GM19463 (cell line): ENCODE measurements around the gene ZNF77.
A peak's percentile ranks its signal among the peaks of the same experiment; 100 is the strongest.
"Not testable (repeated sequence)": the region's sequence is repeated elsewhere in the genome, so short reads cannot be mapped to it uniquely, and the experiment has no call there.

Experiments
- ATAC-seq: cut with Tn5 transposase; IDR thresholded peaks from one replicate; pipeline ENCODE4 v1.9.1; 2021; ENCODE audit warnings: mild to moderate bottlenecking, moderate library complexity; ENCODE audit not compliant: unreplicated experiment

Gene ZNF77

DNA sequence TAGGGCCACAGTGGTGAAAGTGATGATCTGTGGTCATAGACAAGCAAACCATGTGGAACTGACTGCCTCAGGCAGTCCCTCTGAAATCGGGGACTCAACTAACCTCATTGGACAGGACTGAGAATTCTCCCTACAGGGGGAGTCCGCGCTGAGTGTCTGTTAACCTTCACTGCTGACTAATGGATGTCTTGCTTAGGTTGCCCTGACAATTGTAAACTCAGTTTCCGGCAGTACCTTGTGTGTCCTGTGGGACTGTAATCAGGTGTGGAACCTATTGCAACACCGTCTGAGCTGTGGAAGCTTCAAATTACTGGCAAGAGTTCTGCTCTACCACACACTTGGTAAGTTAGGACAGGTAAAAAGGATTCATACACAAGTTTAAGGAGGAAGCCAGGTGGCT lies 21.8 kb downstream of the ZNF77 start:
- ATAC-seq: no peak

DNA sequence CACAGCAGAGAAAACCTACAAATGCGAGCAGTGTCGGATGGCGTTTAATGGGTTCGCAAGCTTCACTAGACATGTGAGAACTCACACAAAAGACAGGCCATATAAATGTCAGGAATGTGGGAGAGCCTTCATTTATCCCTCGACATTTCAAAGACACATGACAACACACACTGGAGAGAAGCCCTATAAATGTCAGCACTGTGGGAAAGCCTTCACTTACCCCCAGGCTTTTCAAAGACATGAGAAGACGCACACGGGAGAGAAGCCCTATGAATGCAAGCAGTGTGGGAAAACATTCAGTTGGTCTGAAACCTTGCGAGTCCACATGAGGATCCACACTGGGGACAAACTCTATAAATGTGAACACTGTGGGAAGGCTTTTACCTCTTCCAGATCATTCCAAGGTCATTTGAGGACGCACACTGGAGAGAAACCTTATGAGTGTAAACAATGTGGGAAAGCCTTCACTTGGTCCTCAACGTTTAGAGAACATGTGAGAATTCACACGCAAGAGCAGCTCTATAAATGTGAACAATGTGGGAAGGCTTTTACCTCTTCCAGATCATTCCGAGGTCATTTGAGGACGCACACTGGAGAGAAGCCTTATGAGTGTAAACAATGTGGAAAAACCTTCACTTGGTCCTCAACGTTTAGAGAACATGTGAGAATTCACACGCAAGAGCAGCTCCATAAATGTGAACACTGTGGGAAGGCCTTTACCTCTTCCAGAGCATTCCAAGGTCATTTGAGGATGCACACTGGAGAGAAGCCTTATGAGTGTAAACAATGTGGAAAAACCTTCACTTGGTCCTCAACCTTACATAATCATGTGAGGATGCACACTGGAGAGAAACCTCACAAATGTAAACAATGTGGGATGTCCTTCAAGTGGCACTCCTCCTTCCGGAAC lies 27.2 kb downstream of the ZNF77 start:
- no peak for ATAC-seq

DNA sequence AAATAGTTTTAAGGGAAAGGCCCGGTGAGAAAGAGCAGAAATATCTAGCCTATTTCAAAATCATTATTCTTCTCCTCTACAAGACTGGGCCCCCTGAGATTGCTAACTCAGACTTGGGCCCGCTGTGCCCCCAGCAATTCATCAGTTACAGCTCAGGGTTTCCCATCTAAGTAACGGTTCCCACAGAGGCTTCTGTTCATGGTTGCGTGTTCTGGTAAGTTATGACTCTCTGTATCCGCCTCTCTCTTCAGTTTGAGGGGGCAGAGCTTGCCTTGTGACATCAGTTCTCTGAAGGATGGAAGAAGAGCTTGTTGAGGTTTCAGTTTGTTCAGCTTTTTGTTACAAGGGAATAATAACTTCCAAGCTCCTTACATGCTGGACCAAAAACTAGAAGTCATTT lies 32.5 kb downstream of the ZNF77 start:
- ATAC-seq: no peak

DNA sequence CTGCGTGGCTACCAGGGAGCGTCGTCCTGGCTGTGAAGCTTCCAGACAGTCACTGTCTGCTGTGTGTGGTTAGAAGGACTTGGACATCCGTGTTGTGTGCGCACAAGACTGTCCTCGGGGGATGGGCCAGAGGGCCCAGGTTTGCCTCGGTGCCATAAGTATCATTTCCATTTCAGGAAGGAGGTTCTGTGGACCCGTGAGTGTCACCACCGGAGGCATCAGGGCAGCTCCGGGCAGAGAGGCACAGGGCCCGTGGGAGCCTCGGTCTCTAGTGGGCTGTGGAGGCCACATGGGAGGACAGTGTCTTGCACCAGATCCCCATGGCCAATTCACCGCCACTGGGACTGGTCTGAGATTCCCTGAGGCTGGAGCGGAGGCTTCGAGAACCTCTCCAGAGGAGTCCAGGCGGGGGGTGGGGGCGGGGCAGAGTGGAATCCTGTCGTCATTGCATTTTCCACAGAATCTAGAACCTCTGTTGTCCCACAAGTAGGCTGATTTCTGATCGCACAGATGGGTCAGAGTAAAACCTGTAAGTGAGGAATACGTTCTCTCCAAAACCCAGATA lies 38.1 kb downstream of the ZNF77 start:
- ATAC-seq: no peak

DNA sequence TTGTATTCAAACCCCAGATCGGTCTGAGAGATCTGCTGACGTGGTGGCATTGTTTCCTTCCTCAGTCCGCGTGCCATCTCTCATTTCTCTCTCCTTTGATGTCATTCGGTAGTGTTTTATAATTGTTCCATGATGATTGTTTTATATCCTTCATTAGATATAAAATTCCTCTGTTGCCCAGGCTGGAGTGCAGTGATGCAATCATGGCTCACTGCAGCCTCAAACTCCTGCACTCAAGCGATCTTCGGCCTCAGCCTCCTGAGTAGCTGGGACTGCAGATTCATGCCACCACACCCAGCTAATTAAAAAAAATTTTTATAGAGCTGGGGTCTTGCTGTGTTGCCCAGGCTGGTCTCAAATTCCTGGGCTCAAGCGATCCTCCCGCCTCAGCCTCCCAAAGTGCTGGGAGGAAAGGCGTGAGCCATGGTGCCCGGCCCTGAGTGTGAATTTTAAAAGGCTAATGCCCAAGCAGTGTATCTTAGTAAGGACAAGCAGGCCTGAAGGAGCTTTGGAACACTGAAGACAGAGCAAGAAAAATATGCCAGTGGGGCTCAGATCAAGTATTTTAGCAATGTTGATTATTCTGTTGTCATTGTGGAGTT lies 38.8 kb downstream of the ZNF77 start:
- no peak for ATAC-seq

DNA sequence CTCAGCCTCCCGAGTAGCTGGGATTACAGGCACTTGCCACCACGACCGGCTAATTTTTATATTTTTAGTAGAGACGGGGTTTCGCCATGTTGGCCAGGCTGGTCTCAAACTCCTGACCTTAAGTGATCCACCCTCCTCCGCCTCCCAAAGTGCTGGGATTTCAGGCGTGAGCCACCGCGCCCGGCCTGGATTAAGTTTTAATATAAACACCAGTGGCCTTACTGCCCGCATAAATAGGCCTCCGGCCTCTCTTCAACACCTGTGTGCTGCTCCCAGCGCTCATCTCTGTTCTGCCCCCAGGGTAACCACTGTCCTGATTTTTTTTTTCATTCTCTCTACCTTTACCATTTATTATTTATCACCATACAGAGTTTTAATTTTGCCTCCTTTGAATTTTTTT lies 41.4 kb downstream of the ZNF77 start:
- not testable (repeated sequence) for ATAC-seq

DNA sequence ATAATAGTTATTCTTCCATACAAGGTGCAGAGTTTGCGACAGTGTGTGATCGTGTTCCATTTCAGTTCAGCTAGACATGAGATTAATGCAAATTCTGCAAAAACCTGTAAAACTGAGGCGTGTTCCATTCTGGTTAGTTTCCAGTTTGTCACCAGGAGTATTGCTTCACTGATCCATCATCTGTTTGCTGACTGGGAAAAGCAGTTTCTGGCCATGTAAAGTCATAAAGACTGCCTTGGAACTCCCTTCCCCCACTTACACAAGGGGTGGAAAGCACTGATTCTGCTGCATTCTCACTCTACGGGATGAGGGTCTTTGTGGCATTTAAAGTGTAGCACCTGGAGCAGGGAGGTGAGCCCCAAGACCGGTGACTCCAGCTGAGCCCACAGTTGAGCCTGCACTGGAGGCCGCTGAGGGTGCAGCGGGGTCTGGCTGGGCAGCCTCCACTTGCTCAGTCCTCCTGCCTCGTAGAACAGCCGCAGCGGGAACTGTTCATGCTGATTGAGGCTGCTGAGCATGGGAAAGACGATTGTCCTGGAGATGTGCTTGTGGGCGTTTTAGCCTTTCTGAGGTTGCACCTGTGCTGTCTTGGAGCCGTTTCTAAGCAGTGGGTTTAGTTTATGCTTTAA lies 42.1 kb downstream of the ZNF77 start:
- ATAC-seq: no peak

DNA sequence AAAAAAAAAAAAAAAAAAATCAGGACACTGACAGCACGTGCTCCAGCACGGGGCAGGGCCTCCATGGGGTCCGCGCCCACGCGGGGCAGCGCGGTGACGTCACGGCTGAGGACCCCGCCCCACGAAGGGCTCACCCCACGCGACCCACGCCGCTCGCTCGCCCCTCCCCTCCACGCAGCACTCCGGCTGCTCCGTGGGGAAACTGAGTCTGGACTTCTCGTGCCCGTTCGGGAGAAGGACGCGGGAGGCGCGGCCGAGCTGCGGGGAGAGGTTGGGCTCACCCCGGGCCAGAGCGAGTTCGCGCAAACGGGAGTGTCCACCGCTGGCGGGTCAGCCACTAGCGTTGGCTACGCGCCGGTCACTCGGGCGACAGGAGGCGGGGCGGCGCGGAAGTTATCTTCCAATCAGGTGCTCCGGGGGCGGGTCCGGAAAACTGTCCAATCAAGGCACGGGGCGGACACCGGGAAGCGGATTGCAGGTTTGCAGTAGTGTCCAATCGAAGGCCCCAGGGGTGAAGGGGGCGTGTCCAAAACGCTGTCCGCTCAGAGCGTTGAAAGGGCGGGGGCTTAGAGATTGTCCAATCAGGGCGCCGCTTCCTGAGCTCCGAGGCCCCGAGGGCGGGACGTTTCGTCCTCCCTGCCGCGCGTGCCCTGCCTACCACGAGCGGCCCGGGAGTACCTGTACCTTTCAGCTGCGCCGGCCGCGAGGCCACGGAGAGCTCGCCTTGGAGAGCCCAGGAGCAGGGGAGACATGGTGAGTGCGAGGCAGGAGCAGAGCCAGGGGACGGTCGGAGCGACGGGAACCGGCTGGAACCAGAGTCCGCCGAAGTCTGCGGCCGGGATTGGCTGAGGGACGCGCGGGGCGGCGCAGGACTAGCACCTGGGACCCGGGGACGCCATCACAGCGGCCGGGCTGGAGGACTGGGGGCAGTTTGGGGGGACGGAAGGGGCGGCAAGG lies 44.2 kb downstream of the ZNF77 start, which contains the start of gene ZNF57:
Gene ZNF57, plus strand, starts transcription at position 633 of the 957 bp plus-strand sequence. Its CDS starts 118 bp downstream, at position 751.
- ATAC-seq: peak; percentile 89

DNA sequence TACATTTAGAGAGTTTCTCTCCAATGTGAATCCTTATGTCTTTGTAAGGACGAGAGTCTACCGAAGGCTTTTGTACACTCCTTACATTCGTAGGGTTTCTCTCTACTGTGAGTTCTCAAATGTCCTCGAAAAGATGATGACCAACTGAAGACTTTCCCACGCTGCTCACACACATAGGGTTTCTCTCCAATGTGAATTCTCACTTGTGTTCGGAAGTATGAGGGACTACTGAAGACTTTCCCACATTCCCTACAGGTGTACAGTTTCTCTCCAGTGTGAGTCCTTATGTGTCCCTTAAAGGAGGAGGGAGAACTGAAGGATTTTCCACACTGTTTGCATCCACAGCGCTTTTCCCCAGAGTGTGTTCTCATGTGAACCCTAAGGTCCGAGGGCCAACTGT lies 48.1 kb downstream of the ZNF77 start:
- ATAC-seq: no peak

DNA sequence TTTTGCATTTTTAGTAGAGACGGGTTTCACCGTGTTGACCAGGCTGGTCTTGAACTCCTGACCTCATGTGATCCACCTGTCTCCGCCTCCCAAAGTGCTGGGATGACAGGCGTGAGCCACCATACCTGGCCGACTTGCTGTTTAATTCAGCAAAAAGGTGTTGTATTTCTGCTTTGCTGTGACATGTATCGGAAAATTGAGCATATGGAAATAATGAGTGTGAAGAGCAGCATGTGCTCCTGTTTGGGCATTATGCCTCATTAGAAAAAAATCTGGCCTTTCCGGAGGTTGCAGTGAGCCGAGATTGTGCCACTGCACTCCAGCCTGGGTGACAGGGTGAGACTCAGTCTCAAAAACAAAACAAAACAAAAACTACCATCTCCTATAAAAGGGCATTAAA lies 54.2 kb downstream of the ZNF77 start:
- ATAC-seq: not testable (repeated sequence)

DNA sequence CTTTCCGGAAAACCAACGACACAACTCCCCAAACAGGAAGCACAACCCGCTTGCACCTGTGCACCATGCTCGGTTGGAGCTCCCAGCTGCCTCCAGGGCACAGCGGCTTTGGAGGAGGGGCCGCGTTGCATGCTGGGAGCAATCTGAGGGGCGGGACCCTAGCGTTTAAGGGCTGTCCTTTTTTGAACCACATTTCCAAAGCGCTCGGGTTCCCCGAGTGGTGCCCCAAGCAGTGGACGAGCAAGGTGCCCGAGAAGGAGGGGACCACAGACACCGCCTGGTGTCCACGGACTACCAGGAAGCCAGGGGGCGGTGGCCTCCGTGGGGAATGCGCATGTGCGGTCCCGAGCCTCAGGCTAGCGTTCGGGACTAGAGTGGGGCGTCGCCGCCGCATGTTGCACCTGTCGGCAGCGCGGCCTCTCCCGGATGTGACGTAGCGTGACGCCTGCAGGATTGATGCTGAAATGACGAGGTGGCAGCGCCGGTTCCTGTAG lies 56.0 kb downstream of the ZNF77 start:
- ATAC-seq: no peak

DNA sequence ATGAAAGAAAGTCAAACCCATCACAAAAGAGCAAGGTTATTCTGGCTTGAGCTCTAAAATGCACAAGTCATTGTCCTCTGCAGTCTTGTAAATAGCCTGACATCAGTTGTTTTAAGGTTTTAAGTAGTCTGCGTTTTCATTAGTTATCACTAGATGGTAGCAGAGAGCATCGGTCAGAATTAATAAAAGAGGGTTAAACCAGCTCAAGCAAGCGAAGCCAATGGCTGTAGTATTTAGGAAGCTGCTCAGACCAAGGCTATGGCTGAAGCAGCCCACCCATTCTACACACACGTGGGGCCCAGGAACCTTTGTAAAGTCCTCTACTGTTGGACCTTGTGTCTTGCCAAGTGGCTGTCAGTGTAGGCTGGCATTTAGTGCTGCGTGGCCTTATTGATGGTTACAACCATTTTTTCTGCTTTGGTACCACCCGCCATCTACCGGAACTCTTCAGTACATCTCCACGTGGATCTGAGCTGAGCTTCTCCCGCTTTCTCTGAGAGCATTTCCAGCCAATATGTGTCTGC lies 57.3 kb downstream of the ZNF77 start:
- no peak for ATAC-seq

DNA sequence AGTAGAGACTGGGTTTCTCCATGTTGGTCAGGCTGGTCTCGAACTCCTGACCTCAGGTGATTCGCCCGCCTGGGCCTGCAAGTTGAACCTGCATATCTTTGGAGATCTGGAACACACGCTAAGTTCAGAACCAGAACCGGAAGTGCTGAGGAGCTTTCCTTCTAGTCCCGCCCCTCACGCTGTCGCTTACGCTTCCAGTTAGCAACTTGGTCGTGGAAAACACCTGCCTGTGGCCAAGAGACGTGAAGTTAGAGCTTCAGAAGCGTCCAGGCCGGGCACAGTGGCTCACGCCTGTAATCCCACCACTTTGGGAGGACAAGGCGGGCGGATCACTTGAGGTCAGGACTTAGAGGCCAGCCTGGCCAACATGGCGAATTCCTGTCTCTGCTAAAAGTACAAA lies 59.0 kb downstream of the ZNF77 start:
- ATAC-seq: no peak

DNA sequence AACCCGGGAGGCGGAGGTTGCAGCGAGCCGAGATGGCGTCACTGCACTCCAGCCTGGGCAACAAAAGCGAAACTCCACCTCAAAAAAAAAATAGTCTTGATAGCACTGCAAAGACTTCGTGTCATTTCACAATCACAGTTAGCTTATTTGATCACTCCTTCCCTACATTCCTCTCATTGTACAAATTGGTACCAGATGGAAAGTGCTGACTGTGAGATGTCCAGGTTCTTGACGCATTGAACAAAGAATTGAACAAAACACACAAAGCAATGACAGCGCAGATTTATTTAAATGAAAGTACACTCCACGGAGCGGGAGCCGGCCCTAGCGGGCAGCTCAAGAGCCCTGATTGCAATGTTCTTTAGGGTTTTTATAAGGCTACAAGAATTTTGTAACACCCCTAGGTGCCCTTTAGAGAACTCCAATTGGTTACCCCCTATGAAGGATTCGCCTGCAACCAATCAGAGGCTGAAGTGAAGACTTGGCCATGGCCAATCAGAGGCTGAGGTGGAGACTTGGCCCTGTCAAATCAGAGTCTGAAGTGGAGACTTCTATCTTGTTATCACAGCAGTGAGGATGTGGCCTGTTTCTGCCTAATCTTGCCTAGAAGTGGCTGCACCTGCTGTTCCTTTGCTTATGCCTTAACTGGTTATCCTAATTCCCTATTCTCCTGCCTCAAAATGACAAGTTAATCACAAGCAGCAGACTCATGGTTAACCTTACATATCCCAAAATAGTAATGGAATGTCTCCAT lies 60.9 kb downstream of the ZNF77 start:
- no peak for ATAC-seq
